NCI-H1048 (cell line): ENCODE results near the gene CDY2A.
"Not testable (repeated sequence)": the region's sequence is repeated elsewhere in the genome, so short reads cannot be mapped to it uniquely, and the experiment has no call there.

ENCODE experiments used
- DNase-seq: peaks from one replicate; lab custom pipeline; 2025; lab: John Stamatoyannopoulos, UW

Gene CDY2A, protein sequence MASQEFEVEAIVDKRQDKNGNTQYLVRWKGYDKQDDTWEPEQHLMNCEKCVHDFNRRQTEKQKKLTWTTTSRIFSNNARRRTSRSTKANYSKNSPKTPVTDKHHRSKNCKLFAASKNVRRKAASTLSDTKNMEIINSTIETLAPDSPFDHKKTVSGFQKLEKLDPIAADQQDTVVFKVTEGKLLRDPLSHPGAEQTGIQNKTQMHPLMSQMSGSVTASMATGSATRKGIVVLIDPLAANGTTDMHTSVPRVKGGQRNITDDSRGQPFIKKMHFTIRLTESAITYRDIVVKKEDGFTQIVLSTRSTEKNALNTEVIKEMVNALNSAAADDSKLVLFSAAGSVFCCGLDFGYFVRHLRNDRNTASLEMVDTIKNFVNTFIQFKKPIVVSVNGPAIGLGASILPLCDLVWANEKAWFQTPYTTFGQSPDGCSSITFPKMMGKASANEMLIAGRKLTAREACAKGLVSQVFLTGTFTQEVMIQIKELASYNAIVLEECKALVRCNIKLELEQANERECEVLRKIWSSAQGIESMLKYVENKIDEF

DNA sequence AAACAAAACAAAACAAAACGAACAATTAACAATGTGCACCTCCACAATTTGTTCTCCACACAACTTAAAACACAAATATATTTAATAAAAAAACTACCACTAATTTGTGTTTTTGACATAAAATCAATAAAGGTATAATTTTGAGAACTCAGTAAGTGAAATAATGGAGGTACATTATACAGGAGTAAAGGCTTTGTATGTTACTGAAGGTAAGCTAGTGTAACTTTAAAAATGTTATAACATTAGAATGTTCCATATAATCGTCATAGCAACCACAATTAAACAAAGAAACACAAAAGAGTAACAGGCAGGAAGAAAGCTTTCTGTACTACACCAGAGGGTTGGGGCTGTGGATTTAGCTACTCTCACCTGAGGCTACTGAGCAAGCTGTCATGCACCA, at the start of gene CDY2A:
Gene CDY2A, plus strand, starts transcription at position 301 of the 400 bp plus-strand sequence. CDS start 328 bp downstream, outside the sequence.
- DNase-seq, result not testable (repeated sequence)

DNA sequence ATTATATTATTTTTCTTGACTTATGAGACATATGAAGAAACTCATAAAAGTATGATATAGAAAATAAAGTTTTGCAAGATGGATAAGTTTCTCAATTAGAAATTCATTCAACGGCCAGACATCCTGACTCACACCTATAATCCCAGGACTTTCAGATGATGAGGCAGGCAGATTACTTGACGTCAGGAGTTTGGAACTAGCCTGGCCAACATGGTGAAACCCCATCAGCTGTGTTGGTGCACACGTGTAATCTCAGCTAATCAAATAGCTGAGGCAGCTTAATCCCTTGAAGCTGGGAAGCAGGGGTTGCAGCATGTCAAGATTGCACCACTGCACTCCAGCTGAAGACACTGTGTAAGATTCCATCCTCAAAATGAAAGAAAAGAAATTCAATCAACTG, 28.0 kb upstream of the CDY2A start:
- DNase-seq, result not testable (repeated sequence)

DNA sequence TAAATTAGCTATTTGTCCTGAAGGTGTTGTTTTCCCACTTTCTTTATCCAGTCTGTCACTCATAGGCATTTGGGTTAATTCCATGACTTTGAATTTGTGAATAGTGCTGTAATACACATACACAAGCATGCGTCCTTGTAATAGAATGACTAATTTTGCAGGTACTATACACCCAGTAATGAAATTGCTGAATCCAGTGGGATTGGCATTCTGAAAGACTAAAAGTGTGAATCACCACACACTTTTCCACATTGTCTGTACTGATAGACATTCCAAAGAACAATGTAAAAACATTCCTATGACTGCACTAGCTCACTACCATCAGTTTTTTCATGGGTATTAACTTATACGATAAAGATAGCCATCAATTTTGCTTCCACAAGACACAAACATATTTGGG, 27.3 kb upstream of the CDY2A start:
- DNase-seq, result not testable (repeated sequence)

DNA sequence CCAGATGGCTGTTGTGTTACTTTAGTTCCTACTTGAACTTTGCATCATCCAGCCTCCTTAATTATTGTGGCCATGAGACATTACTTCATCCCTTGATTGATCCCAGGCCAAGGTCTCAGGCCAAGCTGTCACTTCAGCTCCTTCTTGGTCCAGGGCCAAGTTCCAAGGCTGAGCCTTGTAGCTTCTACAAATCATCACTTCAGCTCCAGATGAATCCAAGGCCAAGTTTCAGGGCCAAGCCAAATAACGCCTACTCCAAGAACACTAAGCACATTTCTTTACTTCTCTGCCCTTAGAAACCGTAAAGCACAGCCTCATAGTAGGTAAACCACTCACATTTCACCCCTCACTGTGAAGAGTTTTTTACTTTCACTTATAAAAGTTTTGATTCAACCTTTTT, 1.7 kb upstream of the CDY2A start:
- DNase-seq, result not testable (repeated sequence)

DNA sequence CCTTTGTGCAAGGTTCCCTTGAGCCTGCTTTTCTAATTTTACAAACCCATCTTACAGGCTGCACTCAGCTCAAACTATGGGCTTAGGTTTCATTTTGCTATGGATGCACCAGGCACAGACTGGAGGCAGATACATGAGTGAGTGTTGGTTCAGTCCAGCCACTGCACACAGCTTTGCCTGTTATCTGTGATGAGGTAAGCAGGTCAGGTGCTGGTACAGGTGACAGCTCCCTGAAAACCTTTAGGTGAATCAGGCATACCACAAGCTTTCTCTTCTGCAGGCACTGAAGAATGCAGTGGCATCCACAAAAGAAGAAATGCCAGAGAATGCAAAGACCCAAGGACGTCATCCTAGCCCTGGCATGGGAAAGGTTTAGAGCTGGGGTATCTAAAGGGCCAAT, 3.3 kb downstream of the CDY2A start:
- DNase-seq, result not testable (repeated sequence)

DNA sequence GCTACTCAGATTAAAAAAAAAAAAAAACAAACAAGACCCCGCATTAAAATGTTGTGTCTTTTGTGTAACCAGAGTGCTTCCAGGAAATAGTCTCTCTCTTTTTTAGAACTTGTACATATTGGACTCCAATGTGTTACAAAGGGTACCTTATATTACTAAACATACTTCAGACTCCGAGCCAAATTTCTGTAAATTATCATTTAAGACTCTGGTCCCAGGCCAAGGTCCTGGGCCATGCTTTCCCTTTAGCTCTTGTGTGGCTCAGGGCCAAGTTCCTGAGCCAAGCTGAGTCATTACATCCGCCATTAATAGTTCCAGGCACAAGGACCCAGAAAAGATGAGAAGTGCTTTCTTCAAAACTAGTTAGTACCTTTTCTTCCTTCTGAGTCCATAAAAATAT, 4.6 kb downstream of the CDY2A start:
- DNase-seq, result not testable (repeated sequence)

DNA sequence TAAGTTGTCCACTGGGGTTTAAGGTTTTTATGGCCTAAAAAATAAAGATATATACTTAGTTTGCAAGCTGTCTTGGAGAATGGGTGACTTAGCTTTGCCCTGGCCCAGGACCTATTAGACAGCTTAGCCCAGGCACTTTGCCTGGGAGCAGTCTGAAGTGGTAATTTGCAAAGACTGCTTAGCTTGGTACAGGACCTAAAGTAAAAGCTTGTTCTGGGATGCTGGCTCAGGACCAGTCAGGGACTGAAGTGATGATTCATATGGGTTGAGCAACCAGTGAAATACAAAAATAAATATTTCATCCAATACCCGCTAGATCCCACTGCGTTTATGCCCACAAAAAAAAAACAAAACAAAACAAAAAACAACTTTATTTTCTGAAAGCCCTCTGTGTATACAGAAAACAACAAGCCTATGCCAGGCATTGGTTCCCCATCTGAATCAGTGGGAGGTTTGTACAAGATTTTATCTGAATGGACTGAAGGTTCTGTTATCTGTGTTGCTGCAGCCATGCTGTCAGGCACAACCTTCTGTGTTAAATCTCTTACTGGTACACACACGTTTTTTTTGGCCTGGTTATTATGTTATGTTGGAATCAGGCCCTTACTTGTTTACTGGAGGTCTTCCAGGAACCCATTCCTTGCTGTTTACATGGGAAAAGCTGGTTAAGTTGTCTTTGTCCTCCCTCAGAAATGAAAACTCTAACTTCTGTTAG, 8.7 kb downstream of the CDY2A start:
- DNase-seq, result not testable (repeated sequence)

DNA sequence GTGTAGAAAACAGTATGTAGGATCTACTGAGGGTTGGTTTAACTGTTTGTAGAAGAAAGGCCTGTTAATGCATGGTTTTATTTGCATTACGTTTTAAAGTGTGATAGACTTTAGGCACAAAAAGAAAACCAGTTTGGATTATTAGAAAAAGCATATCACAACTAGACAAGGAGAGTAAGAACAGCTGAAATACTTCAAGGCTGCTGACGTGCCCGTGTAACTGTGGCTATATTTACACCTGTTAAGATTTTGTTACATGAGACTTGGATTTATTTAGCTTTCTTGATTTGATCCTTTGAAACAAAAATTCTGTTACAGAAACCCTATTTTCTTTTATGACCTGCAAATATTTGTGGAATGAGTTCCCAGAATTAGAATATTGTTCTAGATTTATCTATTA, 9.3 kb downstream of the CDY2A start:
- not testable (repeated sequence) for DNase-seq

DNA sequence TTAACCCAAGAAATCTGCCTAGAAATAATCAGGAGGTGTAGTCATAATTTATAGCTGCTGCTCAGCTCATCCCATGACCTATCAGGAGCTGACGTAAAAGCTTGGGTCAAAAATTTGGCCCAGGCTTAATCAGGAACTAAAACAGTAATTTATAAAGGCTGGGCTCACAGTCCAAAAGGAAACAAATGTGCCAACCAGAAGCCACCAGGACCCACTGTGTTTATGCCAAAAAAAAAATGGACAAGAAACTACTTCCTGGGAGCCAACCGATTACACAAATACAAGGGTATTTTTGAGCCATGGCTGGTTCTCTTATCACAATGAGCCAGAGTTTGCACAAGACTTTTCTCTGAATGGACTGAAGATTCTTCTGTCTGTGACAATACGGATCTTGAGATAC, 19.4 kb downstream of the CDY2A start:
- DNase-seq, result not testable (repeated sequence)

DNA sequence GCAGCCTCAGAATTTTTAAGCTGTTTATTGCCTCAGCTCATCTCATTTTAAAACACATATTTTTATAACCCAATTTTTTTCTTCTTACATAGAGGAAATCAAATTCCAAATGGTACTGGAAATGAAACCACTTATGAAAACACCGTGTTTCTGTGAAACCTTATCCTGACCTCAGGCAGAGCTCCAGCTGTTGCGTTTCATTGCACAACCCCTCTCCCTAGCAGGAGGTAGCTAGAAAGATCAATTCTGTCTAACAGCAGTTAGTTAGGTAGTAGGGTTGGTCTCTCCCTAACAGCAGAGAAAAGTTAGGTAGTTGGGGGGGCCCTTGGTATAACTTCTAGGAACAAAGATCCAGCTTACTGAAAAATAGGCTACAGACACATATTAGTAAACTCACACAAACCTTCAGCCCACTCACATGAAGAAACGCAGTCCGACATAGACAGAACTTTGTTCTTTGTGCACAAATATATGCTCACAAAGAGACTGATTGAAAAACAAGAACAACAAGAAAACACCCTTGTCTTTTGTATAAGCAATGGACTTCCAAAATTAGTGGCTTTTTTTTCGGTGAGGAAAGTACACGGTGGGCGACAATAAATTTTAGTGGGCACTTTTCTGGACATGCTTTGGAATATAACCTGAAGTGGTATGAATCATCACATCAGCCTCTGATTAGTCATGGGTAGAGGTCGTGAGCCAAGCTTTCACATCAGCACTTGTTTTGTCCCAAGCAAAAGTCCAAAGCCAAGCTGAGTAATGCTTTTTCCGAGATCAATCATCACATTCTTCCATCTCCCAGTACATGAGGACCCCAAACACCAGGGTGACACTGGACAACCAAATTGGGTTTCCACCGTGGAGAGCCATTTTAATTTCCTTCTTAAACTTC, 22.8 kb downstream of the CDY2A start:
- DNase-seq, result not testable (repeated sequence)

DNA sequence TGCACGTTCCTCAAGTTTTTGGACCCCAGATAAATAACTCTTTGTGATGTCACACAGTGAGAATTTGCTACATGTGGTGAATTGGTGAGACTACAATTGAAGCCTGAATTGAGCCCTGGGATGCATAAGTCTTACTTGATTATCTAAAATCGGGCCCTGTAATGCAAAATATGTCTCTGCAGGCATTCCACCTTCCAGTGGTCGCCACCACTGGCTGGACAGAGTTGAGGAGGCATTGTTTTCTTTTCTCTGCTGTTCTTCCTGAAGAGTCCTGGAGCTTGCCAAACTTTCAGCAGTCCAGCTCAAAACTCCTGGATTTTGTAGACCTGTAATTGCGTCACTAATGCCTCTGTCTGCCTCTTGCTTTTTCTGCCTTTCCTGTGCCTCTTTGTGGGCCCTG, 23.5 kb downstream of the CDY2A start:
- not testable (repeated sequence) for DNase-seq

DNA sequence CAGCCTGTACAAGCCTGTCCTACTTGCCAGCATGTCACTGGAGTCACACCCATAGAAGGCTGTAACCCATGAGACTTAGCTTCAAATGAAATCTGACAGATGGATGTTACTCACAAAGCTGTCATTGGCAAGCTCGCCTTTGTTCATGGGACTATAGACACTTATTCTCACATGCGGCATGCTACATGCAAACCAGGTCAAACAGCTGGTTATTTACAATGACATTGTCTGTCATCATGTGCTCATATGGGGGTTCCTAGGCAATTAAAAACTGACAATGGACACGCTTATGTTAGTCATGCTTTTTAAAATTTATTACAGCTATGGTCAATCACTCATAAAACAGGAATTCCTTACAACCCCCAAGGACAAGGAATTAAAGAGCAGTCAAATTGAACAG, 30.9 kb downstream of the CDY2A start:
- DNase-seq, result not testable (repeated sequence)

DNA sequence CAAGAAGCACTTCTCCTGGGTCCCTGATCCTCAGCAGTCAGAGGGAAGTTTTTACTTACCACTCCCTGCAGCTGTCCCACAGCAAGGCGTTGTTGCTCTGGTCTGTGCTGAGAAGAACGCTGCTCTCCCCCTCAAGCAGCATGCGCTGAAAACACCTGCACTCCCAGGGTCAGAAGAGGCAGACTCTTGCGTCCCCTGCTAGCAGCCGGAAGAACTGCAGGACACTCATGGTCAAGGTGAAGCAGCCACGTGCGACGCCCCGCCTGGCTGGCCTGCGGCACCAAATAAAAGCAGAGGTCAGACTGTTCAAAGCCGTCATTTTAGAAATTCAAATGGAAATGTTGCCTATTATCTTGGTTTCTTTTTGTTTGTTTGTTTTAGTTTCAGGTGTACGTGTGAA, 47.9 kb downstream of the CDY2A start:
- DNase-seq, result not testable (repeated sequence)
